Measurements from ENCODE around the gene RAP1GAP2. TPM values are rescaled to one million over a fixed set of nuclear protein-coding genes. Genes with fewer than 3 reads are reported as not detected.
"Not testable (repeated sequence)": the region's sequence is repeated elsewhere in the genome, so short reads cannot be mapped to it uniquely, and the experiment has no call there.

Gene RAP1GAP2
- total RNA-seq, 1 donor from 2014 or later, result 10.6 TPM

- TF ChIP-seq CTCF (IDR thresholded peaks at IDR 0.05; ENCODE audit: unreplicated experiment), result no peak
These were observed 186.6 kb downstream of the RAP1GAP2 start for GRCh38 chr17:2982854-2983253.

DNA sequence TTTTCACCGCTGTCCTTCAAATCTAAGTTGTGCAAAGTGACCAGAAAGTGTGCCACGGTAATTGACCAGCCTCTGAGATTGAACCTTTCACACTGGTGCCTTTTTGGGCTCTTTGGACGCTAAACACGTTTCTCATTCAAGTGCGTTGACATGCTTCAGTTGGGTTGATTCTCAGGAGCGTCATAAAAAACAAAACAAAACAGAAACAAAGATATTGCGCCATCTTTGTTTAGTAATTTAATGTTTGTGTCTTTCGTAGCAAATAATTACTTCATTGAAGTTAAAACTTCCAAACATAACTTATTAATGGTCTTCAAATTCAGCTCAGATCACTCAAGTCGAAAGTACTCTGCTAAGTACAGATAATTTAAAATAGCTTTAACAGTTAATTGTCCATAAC, 187.0 kb downstream of the RAP1GAP2 start:
- H3K9me3 Mint-ChIP-seq (ENCODE audit: unreplicated experiment), result no peaks in the 10 kb centered on the region
- no peak overlapping the region for H3K4me3 Mint-ChIP-seq (ENCODE audit: unreplicated experiment)
- peaks cover 3% of the 10 kb centered on the region for H3K27me3 Mint-ChIP-seq (ENCODE audit: unreplicated experiment)
- H3K27ac Mint-ChIP-seq (ENCODE audit: unreplicated experiment), result no peak overlapping the region
- no peaks in the 10 kb centered on the region for H3K4me1 Mint-ChIP-seq (ENCODE audit: unreplicated experiment)
- peaks cover 4% of the 10 kb centered on the region for H3K36me3 Mint-ChIP-seq (ENCODE audit: low read depth, unreplicated experiment)
- no peak for DNase-seq (ENCODE audit: low spot score)
- TF ChIP-seq CTCF (IDR thresholded peaks at IDR 0.05; ENCODE audit: unreplicated experiment), result no peak

More at GRCh38 chr17:2982854-2983253, 186.6 kb downstream of the RAP1GAP2 start:
- Mint-ChIP-seq H3K4me3 (ENCODE audit: unreplicated experiment) (no peak overlapping the region), H3K4me1 (ENCODE audit: unreplicated experiment) (no peaks in the 10 kb centered on the region), H3K9me3 (ENCODE audit: unreplicated experiment) (no peaks in the 10 kb centered on the region), H3K36me3 (ENCODE audit: low read depth, unreplicated experiment) (peaks cover 4% of the 10 kb centered on the region), H3K27me3 (ENCODE audit: unreplicated experiment) (peaks cover 3% of the 10 kb centered on the region), H3K27ac (ENCODE audit: unreplicated experiment) (no peak overlapping the region)
- DNase-seq (ENCODE audit: low spot score), result no peak

- Mint-ChIP-seq H3K4me3 (ENCODE audit: unreplicated experiment) (no peak overlapping the region), H3K9me3 (ENCODE audit: unreplicated experiment) (no peaks in the 10 kb centered on the region), H3K4me1 (ENCODE audit: unreplicated experiment) (no peaks in the 10 kb centered on the region), H3K27ac (ENCODE audit: unreplicated experiment) (no peak overlapping the region), H3K36me3 (ENCODE audit: low read depth, unreplicated experiment) (peaks cover 4% of the 10 kb centered on the region), H3K27me3 (ENCODE audit: unreplicated experiment) (peaks cover 3% of the 10 kb centered on the region)
- no peak for TF ChIP-seq CTCF (IDR thresholded peaks at IDR 0.05; ENCODE audit: unreplicated experiment)
- DNase-seq (ENCODE audit: low spot score), result no peak
These were observed 189.1 kb downstream of the RAP1GAP2 start for GRCh38 chr17:2985318-2985717.

GRCh38 chr17:2986925-2987324, 190.7 kb downstream of the RAP1GAP2 start:
- no peak for TF ChIP-seq CTCF (IDR thresholded peaks at IDR 0.05; ENCODE audit: unreplicated experiment)
- no peaks in the 10 kb centered on the region for H3K9me3 Mint-ChIP-seq (ENCODE audit: unreplicated experiment)
- H3K27me3 Mint-ChIP-seq (ENCODE audit: unreplicated experiment), result peaks cover 3% of the 10 kb centered on the region
- H3K4me1 Mint-ChIP-seq (ENCODE audit: unreplicated experiment), result no peaks in the 10 kb centered on the region
- no peak overlapping the region for H3K4me3 Mint-ChIP-seq (ENCODE audit: unreplicated experiment)
- H3K27ac Mint-ChIP-seq (ENCODE audit: unreplicated experiment), result no peak overlapping the region
- no peaks in the 10 kb centered on the region for H3K36me3 Mint-ChIP-seq (ENCODE audit: low read depth, unreplicated experiment)
- no peak for DNase-seq (ENCODE audit: low spot score)

- H3K27ac Mint-ChIP-seq (ENCODE audit: unreplicated experiment); H3K4me1 Mint-ChIP-seq (ENCODE audit: unreplicated experiment); H3K36me3 Mint-ChIP-seq (ENCODE audit: low read depth, unreplicated experiment); H3K27me3 Mint-ChIP-seq (ENCODE audit: unreplicated experiment); DNase-seq (ENCODE audit: low spot score); H3K9me3 Mint-ChIP-seq (ENCODE audit: unreplicated experiment); H3K4me3 Mint-ChIP-seq (ENCODE audit: unreplicated experiment): not testable (repeated sequence)
These were observed 193.2 kb downstream of the RAP1GAP2 start for GRCh38 chr17:2989396-2989795.

DNA sequence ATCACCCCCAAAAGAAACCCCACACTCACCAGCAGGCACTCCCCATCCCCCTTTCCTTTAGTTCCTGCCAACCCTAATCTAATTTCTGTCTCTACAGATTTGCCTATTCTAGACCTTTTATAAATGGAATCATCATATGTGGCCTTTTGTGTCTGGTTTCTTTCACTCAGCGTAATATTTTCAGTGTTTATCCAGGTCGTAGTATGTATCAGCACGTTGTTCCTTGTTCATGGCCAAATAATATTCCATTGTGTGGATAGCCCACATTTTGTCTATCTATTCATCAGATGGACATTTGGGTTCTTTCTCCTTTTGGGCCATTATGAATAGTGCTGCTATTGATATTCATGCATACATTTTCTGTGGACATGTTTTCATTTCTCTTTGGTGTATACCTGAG, 193.6 kb downstream of the RAP1GAP2 start:
- H3K9me3 Mint-ChIP-seq (ENCODE audit: unreplicated experiment), result no peaks in the 10 kb centered on the region
- no peaks in the 10 kb centered on the region for H3K4me1 Mint-ChIP-seq (ENCODE audit: unreplicated experiment)
- H3K27me3 Mint-ChIP-seq (ENCODE audit: unreplicated experiment), result peaks cover 1% of the 10 kb centered on the region
- H3K4me3 Mint-ChIP-seq (ENCODE audit: unreplicated experiment), result no peak overlapping the region
- TF ChIP-seq CTCF (IDR thresholded peaks at IDR 0.05; ENCODE audit: unreplicated experiment), result no peak
- H3K27ac Mint-ChIP-seq (ENCODE audit: unreplicated experiment), result no peak overlapping the region
- no peaks in the 10 kb centered on the region for H3K36me3 Mint-ChIP-seq (ENCODE audit: low read depth, unreplicated experiment)
- DNase-seq (ENCODE audit: low spot score), result no peak
